ENCODE data around the gene PAFAH1B1.
A peak's percentile ranks its signal among the peaks of the same experiment; 100 is the strongest.
"Not testable (repeated sequence)": the region's sequence is repeated elsewhere in the genome, so short reads cannot be mapped to it uniquely, and the experiment has no call there.

Gene PAFAH1B1

GRCh38 chr17:2611627-2612026 is 18.2 kb downstream of the PAFAH1B1 start:
- no peak overlapping the region for H3K23ac ChIP-seq (ENCODE audit: low read length)
- H3K4me3 ChIP-seq (ENCODE audit: low read length) = no peak overlapping the region
- 100% methylated on average over 3 of the region's 7 CpGs for WGBS (ENCODE audit: extremely low coverage, insufficient coverage, low lambda C conversion rate)
- H3K4me2 ChIP-seq (ENCODE audit: low read length) = no peak overlapping the region
- no peak overlapping the region for H3K4ac ChIP-seq (ENCODE audit: low read depth, low read length)
- no peak overlapping the region for H4K5ac ChIP-seq (ENCODE audit: low read length)
- no peak overlapping the region for H3K18ac ChIP-seq (ENCODE audit: low read length)
- H3K36me3 ChIP-seq (ENCODE audit: control insufficient read depth, insufficient read depth, low read length) = peaks cover 2% of the 10 kb centered on the region
- no peak overlapping the region for H3K9ac ChIP-seq (ENCODE audit: low read length)
- no peak overlapping the region for H3K56ac ChIP-seq (ENCODE audit: low read length)
- no peak overlapping the region for H3K27ac ChIP-seq (ENCODE audit: low read depth, low read length)
- no peak overlapping the region for H2AK5ac ChIP-seq (ENCODE audit: low read length)
- no peak for DNase-seq
- H3K4me1 ChIP-seq (ENCODE audit: control insufficient read depth, low read depth, low read length) = peaks cover 2% of the 10 kb centered on the region
- no peak overlapping the region for H2BK5ac ChIP-seq (ENCODE audit: low read length)
- H3K79me2 ChIP-seq (ENCODE audit: control insufficient read depth, insufficient read depth, low read length) = peaks cover 85% of the 10 kb centered on the region
- no peak overlapping the region for H2BK120ac ChIP-seq (ENCODE audit: low read depth, low read length)
- H3K79me1 ChIP-seq (ENCODE audit: low read length) = peaks cover 4% of the 10 kb centered on the region
- no peaks in the 10 kb centered on the region for H3K27me3 ChIP-seq (ENCODE audit: insufficient read depth, low read length, poor library complexity)
- H4K8ac ChIP-seq (ENCODE audit: low read depth, low read length) = no peak overlapping the region
- no peak overlapping the region for H2BK15ac ChIP-seq (replicated peaks; ENCODE audit: low read depth)

- Histone ChIP-seq H3K79me1 (ENCODE audit: low read length) (peaks cover 4% of the 10 kb centered on the region), H2AK5ac (ENCODE audit: low read length) (no peak overlapping the region), H3K4ac (ENCODE audit: low read depth, low read length) (no peak overlapping the region), H3K79me2 (ENCODE audit: control insufficient read depth, insufficient read depth, low read length) (peaks cover 86% of the 10 kb centered on the region), H3K23ac (ENCODE audit: low read length) (no peak overlapping the region), H3K4me3 (ENCODE audit: low read length) (no peak overlapping the region), H4K5ac (ENCODE audit: low read length) (no peak overlapping the region), H2BK5ac (ENCODE audit: low read length) (no peak overlapping the region), H3K27me3 (ENCODE audit: insufficient read depth, low read length, poor library complexity) (no peaks in the 10 kb centered on the region), H3K9ac (ENCODE audit: low read length) (no peak overlapping the region), H4K8ac (ENCODE audit: low read depth, low read length) (no peak overlapping the region), H2BK120ac (ENCODE audit: low read depth, low read length) (no peak overlapping the region), H3K56ac (ENCODE audit: low read length) (no peak overlapping the region), H2BK15ac (replicated peaks; ENCODE audit: low read depth) (no peak overlapping the region), H3K27ac (ENCODE audit: low read depth, low read length) (no peak overlapping the region), H3K4me1 (ENCODE audit: control insufficient read depth, low read depth, low read length) (peaks cover 2% of the 10 kb centered on the region), H3K36me3 (ENCODE audit: control insufficient read depth, insufficient read depth, low read length) (peaks cover 3% of the 10 kb centered on the region), H3K18ac (ENCODE audit: low read length) (no peak overlapping the region), H3K4me2 (ENCODE audit: low read length) (no peak overlapping the region)
- WGBS (ENCODE audit: extremely low coverage, insufficient coverage, low lambda C conversion rate) = 100% methylated on average over 1 of the region's 7 CpGs
- no peak for DNase-seq
These were observed 19.2 kb downstream of the PAFAH1B1 start for GRCh38 chr17:2612630-2613029.

DNA sequence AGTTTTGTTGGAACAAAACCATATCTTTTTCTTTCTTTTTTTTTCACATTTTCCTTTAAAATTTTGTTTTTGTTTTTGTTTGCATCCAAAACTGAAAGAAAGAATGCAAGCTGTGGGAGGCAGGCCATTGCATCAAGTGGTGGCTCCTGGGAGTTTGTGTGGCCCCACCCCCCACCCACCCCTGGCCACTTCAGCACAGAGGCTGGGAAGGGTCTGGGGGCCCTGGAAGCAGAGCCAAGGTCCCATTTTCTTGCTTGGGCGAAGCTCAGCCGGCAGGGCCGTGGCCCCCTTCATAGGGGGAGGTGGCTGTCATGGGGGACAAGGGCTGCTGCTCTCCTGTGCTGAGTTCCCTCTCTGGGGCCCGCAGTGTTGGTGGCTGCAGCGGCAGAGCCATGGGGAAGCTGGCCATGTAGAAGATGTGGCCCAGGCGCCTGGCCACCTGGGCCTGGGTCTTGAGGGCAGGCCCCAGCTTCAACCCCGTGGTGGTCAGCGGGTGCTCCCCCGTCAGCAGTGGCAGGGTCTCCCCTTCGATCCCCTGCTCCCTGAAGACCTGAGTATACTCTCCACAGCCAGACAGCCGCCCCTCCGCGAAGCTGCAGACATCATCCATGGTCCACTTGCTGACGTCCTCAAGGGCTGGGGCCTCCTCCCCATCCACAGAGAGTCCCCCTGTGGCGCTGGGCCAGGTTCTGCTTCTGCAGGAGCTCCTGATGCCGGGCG is 19.8 kb downstream of the PAFAH1B1 start:
- Histone ChIP-seq H3K36me3 (ENCODE audit: control insufficient read depth, insufficient read depth, low read length) (peaks cover 3% of the 10 kb centered on the region), H3K4me3 (ENCODE audit: low read length) (no peak overlapping the region), H2BK120ac (ENCODE audit: low read depth, low read length) (no peak overlapping the region), H2AK5ac (ENCODE audit: low read length) (no peak overlapping the region), H2BK15ac (replicated peaks; ENCODE audit: low read depth) (no peak overlapping the region), H3K56ac (ENCODE audit: low read length) (no peak overlapping the region), H3K27me3 (ENCODE audit: insufficient read depth, low read length, poor library complexity) (no peaks in the 10 kb centered on the region), H3K4ac (ENCODE audit: low read depth, low read length) (no peak overlapping the region), H3K18ac (ENCODE audit: low read length) (no peak overlapping the region), H3K79me2 (ENCODE audit: control insufficient read depth, insufficient read depth, low read length) (peaks cover 87% of the 10 kb centered on the region), H3K4me1 (ENCODE audit: control insufficient read depth, low read depth, low read length) (peaks cover 2% of the 10 kb centered on the region), H3K79me1 (ENCODE audit: low read length) (peaks cover 4% of the 10 kb centered on the region), H3K27ac (ENCODE audit: low read depth, low read length) (peak overlapping the region; percentile 51), H4K8ac (ENCODE audit: low read depth, low read length) (no peak overlapping the region), H4K5ac (ENCODE audit: low read length) (no peak overlapping the region), H2BK5ac (ENCODE audit: low read length) (no peak overlapping the region), H3K9ac (ENCODE audit: low read length) (no peak overlapping the region), H3K23ac (ENCODE audit: low read length) (no peak overlapping the region), H3K4me2 (ENCODE audit: low read length) (no peak overlapping the region)
- no peak for DNase-seq
- WGBS (ENCODE audit: extremely low coverage, insufficient coverage, low lambda C conversion rate) = no CpG with 5 or more reads among the region's 17 CpGs

GRCh38 chr17:2615882-2616281 is 22.4 kb downstream of the PAFAH1B1 start:
- Histone ChIP-seq H3K27me3 (ENCODE audit: insufficient read depth, low read length, poor library complexity) (no peaks in the 10 kb centered on the region), H3K9ac (ENCODE audit: low read length) (no peak overlapping the region), H3K4me3 (ENCODE audit: low read length) (no peak overlapping the region), H4K8ac (ENCODE audit: low read depth, low read length) (no peak overlapping the region), H4K5ac (ENCODE audit: low read length) (no peak overlapping the region), H3K23ac (ENCODE audit: low read length) (no peak overlapping the region), H3K56ac (ENCODE audit: low read length) (no peak overlapping the region), H3K18ac (ENCODE audit: low read length) (no peak overlapping the region), H3K4me1 (ENCODE audit: control insufficient read depth, low read depth, low read length) (peaks cover 2% of the 10 kb centered on the region), H2BK120ac (ENCODE audit: low read depth, low read length) (no peak overlapping the region), H2BK15ac (replicated peaks; ENCODE audit: low read depth) (no peak overlapping the region), H3K4me2 (ENCODE audit: low read length) (no peak overlapping the region), H3K4ac (ENCODE audit: low read depth, low read length) (no peak overlapping the region), H3K79me1 (ENCODE audit: low read length) (peaks cover 4% of the 10 kb centered on the region), H3K36me3 (ENCODE audit: control insufficient read depth, insufficient read depth, low read length) (peaks cover 3% of the 10 kb centered on the region), H2BK5ac (ENCODE audit: low read length) (no peak overlapping the region), H3K79me2 (ENCODE audit: control insufficient read depth, insufficient read depth, low read length) (peaks cover 79% of the 10 kb centered on the region), H2AK5ac (ENCODE audit: low read length) (no peak overlapping the region), H3K27ac (ENCODE audit: low read depth, low read length) (no peak overlapping the region)
- no peak for DNase-seq
- WGBS (ENCODE audit: extremely low coverage, insufficient coverage, low lambda C conversion rate) = no CpG with 5 or more reads among the region's 4 CpGs

DNA sequence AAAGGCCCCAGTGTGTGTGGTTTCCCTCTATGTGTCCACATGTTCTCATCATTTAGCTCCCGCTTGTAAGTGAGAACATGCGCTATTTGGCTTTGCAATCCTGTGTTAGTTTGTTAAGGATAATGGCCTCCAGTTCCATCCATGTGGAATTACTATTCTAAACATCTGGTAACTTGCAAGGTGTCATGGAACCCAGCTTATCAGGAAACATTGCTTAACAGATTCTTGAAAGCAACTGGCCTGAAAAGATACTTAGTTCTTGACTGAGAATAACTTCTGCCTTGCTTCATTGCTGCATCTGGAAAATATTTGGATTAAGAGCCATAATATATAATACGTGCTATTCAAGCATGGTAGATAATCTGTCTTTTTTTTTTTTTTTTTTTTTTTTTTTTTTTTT is 27.8 kb downstream of the PAFAH1B1 start:
- H3K9ac ChIP-seq (ENCODE audit: low read length) = no peak overlapping the region
- no peak overlapping the region for H2AK5ac ChIP-seq (ENCODE audit: low read length)
- no peak overlapping the region for H2BK120ac ChIP-seq (ENCODE audit: low read depth, low read length)
- H3K27ac ChIP-seq (ENCODE audit: low read depth, low read length) = no peak overlapping the region
- H4K5ac ChIP-seq (ENCODE audit: low read length) = no peak overlapping the region
- H3K79me2 ChIP-seq (ENCODE audit: control insufficient read depth, insufficient read depth, low read length) = peaks cover 72% of the 10 kb centered on the region
- H2BK5ac ChIP-seq (ENCODE audit: low read length) = no peak overlapping the region
- no peak overlapping the region for H3K4ac ChIP-seq (ENCODE audit: low read depth, low read length)
- peaks cover 4% of the 10 kb centered on the region for H3K36me3 ChIP-seq (ENCODE audit: control insufficient read depth, insufficient read depth, low read length)
- H3K79me1 ChIP-seq (ENCODE audit: low read length) = peaks cover 3% of the 10 kb centered on the region
- WGBS (ENCODE audit: extremely low coverage, insufficient coverage, low lambda C conversion rate) = no CpG with 5 or more reads among the region's 3 CpGs
- no peak overlapping the region for H2BK15ac ChIP-seq (replicated peaks; ENCODE audit: low read depth)
- H3K4me1 ChIP-seq (ENCODE audit: control insufficient read depth, low read depth, low read length) = no peaks in the 10 kb centered on the region
- no peak overlapping the region for H3K4me2 ChIP-seq (ENCODE audit: low read length)
- H3K18ac ChIP-seq (ENCODE audit: low read length) = no peak overlapping the region
- no peaks in the 10 kb centered on the region for H3K27me3 ChIP-seq (ENCODE audit: insufficient read depth, low read length, poor library complexity)
- no peak overlapping the region for H3K23ac ChIP-seq (ENCODE audit: low read length)
- no peak overlapping the region for H4K8ac ChIP-seq (ENCODE audit: low read depth, low read length)
- no peak overlapping the region for H3K4me3 ChIP-seq (ENCODE audit: low read length)
- no peak for DNase-seq
- H3K56ac ChIP-seq (ENCODE audit: low read length) = no peak overlapping the region

- H3K4ac ChIP-seq (ENCODE audit: low read depth, low read length); H3K4me3 ChIP-seq (ENCODE audit: low read length); H3K23ac ChIP-seq (ENCODE audit: low read length); H4K8ac ChIP-seq (ENCODE audit: low read depth, low read length); H2BK5ac ChIP-seq (ENCODE audit: low read length); DNase-seq; H4K5ac ChIP-seq (ENCODE audit: low read length); H3K56ac ChIP-seq (ENCODE audit: low read length); H2AK5ac ChIP-seq (ENCODE audit: low read length); H3K27me3 ChIP-seq (ENCODE audit: insufficient read depth, low read length, poor library complexity); H3K4me1 ChIP-seq (ENCODE audit: control insufficient read depth, low read depth, low read length); H3K4me2 ChIP-seq (ENCODE audit: low read length); H3K36me3 ChIP-seq (ENCODE audit: control insufficient read depth, insufficient read depth, low read length); H3K27ac ChIP-seq (ENCODE audit: low read depth, low read length); H2BK15ac ChIP-seq (replicated peaks; ENCODE audit: low read depth); H3K9ac ChIP-seq (ENCODE audit: low read length); H3K79me1 ChIP-seq (ENCODE audit: low read length); H2BK120ac ChIP-seq (ENCODE audit: low read depth, low read length); H3K18ac ChIP-seq (ENCODE audit: low read length): not testable (repeated sequence)
- H3K79me2 ChIP-seq (ENCODE audit: control insufficient read depth, insufficient read depth, low read length) = peaks cover 72% of the 10 kb centered on the region
- no CpG with 5 or more reads among the region's 4 CpGs for WGBS (ENCODE audit: extremely low coverage, insufficient coverage, low lambda C conversion rate)
These were observed 28.5 kb downstream of the PAFAH1B1 start for GRCh38 chr17:2621951-2622405.

Data from mesendoderm (in vitro differentiated cells).